Activated T-helper 17 cell treated with anti-CD3 and anti-CD28 coated beads, Interleukin-2, amount 50 U/mL, for 72 hours (primary cell): ENCODE measurements around the gene TCF7L1. TPM values are rescaled to one million over a fixed set of nuclear protein-coding genes. Genes with fewer than 3 reads are reported as not detected.
A peak's percentile ranks its signal among the peaks of the same experiment; 100 is the strongest.

Source experiments
- ATAC-seq: fragments of 150-1000 bp; cut with Tn5 transposase; replicated peaks from 2 replicates; pipeline ENCODE4 v1.10.0; 2021; ENCODE audit warnings: mild to moderate bottlenecking, moderate library complexity
- H3K27ac Mint-ChIP-seq: one replicate; pipeline ENCODE4 v1.8.0; 2022; ENCODE audit warnings: mixed read lengths
- H3K27me3 Mint-ChIP-seq: one replicate; pipeline ENCODE4 v1.8.0; 2022; ENCODE audit warnings: mixed read lengths
- H3K36me3 Mint-ChIP-seq: one replicate; pipeline ENCODE4 v1.8.0; 2022; ENCODE audit warnings: low read depth, mild to moderate bottlenecking, mixed read lengths
- H3K4me1 Mint-ChIP-seq: one replicate; pipeline ENCODE4 v1.8.0; 2022; ENCODE audit warnings: mixed read lengths
- H3K4me3 Mint-ChIP-seq: one replicate; pipeline ENCODE4 v1.8.0; 2022; ENCODE audit warnings: mild to moderate bottlenecking, mixed read lengths
- H3K9me3 Mint-ChIP-seq: one replicate; pipeline ENCODE4 v1.8.0; 2022; ENCODE audit warnings: mixed read lengths
- total RNA-seq, 2 donors: library from RNA; stranded (reverse); gene quantifications; one replicate each; pipeline ENCODE4 v1.2.3, GENCODE V29; 2022

TCF7L1 gene
- total RNA-seq, 2 donors from 2014 or later, result not detected

DNA sequence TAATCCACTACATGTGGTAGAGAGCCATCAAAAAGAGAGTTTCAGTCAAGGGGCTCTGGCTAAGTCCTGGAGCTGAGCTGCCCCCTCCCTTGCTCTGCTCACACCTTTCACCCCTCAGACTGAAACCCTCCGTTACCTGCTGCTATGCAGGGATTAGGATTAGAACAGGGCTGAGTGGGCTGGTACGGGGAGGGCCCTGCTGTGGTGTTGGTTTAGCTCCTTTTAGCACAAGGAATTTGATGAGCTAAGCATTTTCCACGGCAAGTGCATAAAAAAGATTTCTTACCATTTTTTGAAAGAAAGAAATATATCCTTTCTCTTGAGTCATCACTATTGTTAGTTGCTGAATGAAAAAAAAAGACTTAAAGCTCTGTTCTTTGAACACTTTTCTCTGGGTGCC, 46.3 kb downstream of the TCF7L1 start:
- no peak overlapping the region for H3K4me3 Mint-ChIP-seq
- H3K9me3 Mint-ChIP-seq, result no peaks in the 10 kb centered on the region
- ATAC-seq, result no peak
- no peaks in the 10 kb centered on the region for H3K36me3 Mint-ChIP-seq
- H3K27me3 Mint-ChIP-seq, result peaks cover 9% of the 10 kb centered on the region
- no peak overlapping the region for H3K27ac Mint-ChIP-seq
- H3K4me1 Mint-ChIP-seq, result no peaks in the 10 kb centered on the region

DNA sequence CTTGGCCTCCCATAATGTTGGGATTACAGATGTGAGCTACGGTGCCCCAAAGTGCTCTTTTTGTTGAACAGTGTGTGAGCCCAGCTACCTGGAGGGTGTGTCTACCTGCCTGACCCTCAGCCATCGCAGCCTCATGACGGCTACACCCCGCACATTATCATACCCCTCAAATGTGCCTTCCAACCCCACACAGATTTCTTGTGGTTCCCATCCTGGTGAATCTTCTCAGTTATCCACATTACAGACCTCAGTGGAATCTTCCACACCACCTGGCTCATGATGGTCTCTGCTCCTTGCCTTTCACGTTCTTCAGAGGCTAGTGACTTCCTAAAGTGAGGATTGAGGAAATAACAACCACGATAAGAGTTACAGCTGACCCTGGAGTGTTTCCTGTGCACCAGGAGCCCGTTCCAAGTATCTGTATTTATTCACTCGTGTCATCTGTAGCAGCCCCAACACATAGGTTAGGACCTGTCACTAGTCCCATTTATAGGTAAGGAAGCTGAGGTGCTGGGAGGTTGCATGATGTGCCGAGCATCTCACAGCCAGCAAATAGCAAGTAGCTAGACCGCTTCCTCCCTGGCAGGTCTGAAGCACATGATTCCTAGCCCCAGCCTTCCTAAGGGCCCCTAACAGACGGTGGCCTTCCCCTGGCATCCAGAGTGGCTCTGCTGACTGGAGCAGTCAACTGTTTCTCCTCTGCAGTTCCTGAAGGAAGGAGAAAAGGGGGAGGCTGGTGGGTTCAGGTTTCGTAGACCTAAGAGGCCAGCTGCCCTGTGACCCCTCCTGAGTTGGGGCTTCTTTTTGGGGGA, 47.3 kb downstream of the TCF7L1 start:
- no peak overlapping the region for H3K4me3 Mint-ChIP-seq
- H3K27me3 Mint-ChIP-seq, result peaks cover 9% of the 10 kb centered on the region
- no peaks in the 10 kb centered on the region for H3K4me1 Mint-ChIP-seq
- no peaks in the 10 kb centered on the region for H3K9me3 Mint-ChIP-seq
- no peak for ATAC-seq
- H3K27ac Mint-ChIP-seq, result peak overlapping the region; percentile 31
- no peaks in the 10 kb centered on the region for H3K36me3 Mint-ChIP-seq

- Mint-ChIP-seq H3K4me1 (no peaks in the 10 kb centered on the region), H3K27ac (peak overlapping the region; percentile 31), H3K27me3 (peaks cover 4% of the 10 kb centered on the region), H3K9me3 (no peaks in the 10 kb centered on the region), H3K36me3 (no peaks in the 10 kb centered on the region), H3K4me3 (no peak overlapping the region)
- no peak for ATAC-seq
Measured at GRCh38 chr2:85181134-85181631, 48.0 kb downstream of the TCF7L1 start.

- Mint-ChIP-seq H3K27ac (no peak overlapping the region), H3K9me3 (no peaks in the 10 kb centered on the region), H3K36me3 (no peaks in the 10 kb centered on the region), H3K4me3 (no peak overlapping the region), H3K4me1 (no peaks in the 10 kb centered on the region), H3K27me3 (peaks cover 6% of the 10 kb centered on the region)
- no peak for ATAC-seq
Measured at GRCh38 chr2:85181844-85182456, 48.8 kb downstream of the TCF7L1 start.

GRCh38 chr2:85183076-85183475, 49.9 kb downstream of the TCF7L1 start:
- Mint-ChIP-seq H3K4me1 (no peaks in the 10 kb centered on the region), H3K27me3 (peaks cover 17% of the 10 kb centered on the region), H3K27ac (no peak overlapping the region), H3K9me3 (no peaks in the 10 kb centered on the region), H3K4me3 (no peak overlapping the region), H3K36me3 (no peaks in the 10 kb centered on the region)
- no peak for ATAC-seq

- H3K4me1 Mint-ChIP-seq, result no peaks in the 10 kb centered on the region
Measured at GRCh38 chr2:85183479-85183878, 50.3 kb downstream of the TCF7L1 start.

GRCh38 chr2:85184231-85184630, 51.0 kb downstream of the TCF7L1 start:
- no peak for ATAC-seq

More at GRCh38 chr2:85183479-85183878, 50.3 kb downstream of the TCF7L1 start:
- Mint-ChIP-seq H3K9me3 (no peaks in the 10 kb centered on the region), H3K27ac (no peak overlapping the region), H3K27me3 (peaks cover 17% of the 10 kb centered on the region), H3K4me3 (no peak overlapping the region), H3K36me3 (no peaks in the 10 kb centered on the region)
- no peak for ATAC-seq

GRCh38 chr2:85184990-85185389, 51.8 kb downstream of the TCF7L1 start:
- H3K4me1 Mint-ChIP-seq, result no peaks in the 10 kb centered on the region
- no peak overlapping the region for H3K27ac Mint-ChIP-seq
- peaks cover 19% of the 10 kb centered on the region for H3K27me3 Mint-ChIP-seq
- H3K4me3 Mint-ChIP-seq, result no peak overlapping the region
- no peak for ATAC-seq
- H3K9me3 Mint-ChIP-seq, result no peaks in the 10 kb centered on the region
- no peaks in the 10 kb centered on the region for H3K36me3 Mint-ChIP-seq

More at GRCh38 chr2:85184231-85184630, 51.0 kb downstream of the TCF7L1 start:
- H3K27ac Mint-ChIP-seq, result no peak overlapping the region
- no peaks in the 10 kb centered on the region for H3K4me1 Mint-ChIP-seq
- no peak overlapping the region for H3K4me3 Mint-ChIP-seq
- H3K36me3 Mint-ChIP-seq, result no peaks in the 10 kb centered on the region
- peaks cover 17% of the 10 kb centered on the region for H3K27me3 Mint-ChIP-seq
- H3K9me3 Mint-ChIP-seq, result no peaks in the 10 kb centered on the region

DNA sequence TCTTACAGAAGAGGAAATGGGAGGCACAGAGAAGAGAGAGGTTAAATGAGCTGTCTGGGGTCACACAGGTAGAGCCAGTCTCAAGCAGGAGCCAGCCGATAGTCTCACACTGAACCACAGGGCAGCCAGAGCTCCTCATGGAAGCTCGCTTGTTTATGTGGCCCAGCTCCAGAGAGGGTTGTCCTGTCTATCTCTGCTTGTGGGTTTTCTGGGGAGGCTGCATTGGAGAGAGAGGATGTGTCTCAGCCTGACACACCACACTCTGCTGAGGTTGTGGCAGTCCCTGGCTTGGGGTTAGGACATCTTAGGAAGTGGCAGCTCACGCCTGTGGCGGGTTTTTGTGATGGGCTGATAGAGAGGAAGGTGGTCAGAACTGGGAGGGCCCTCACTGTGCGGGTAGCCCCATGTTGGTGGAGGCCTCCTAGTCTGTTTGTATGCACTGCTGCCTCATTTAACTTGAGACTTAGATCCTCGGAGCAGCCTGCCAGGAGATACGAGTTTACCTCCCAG, 52.3 kb downstream of the TCF7L1 start:
- peaks cover 23% of the 10 kb centered on the region for H3K27me3 Mint-ChIP-seq
- H3K4me1 Mint-ChIP-seq, result no peaks in the 10 kb centered on the region
- H3K36me3 Mint-ChIP-seq, result no peaks in the 10 kb centered on the region
- H3K4me3 Mint-ChIP-seq, result no peak overlapping the region
- no peaks in the 10 kb centered on the region for H3K9me3 Mint-ChIP-seq
- H3K27ac Mint-ChIP-seq, result no peak overlapping the region
- ATAC-seq, result no peak

DNA sequence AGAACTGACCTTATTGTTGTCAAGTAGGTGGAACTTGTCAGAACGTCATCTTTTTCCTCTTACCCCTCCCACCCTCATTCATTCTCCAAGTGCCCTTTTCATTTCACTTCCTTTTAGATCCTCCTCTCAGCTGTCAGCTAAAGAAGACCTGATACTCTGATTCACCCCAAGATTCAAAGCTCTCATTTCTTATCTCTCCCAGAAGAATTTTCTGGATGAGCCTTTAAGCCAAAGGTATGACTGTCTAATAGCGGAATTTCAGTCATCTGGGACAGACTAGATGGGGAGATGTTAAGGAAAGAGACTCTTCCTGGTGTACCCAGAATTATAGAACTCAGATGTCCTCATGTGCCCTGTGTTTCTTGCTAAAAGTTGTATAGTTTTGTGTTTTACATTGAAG, 53.9 kb downstream of the TCF7L1 start:
- no peaks in the 10 kb centered on the region for H3K4me1 Mint-ChIP-seq
- H3K27me3 Mint-ChIP-seq, result peaks cover 23% of the 10 kb centered on the region
- ATAC-seq, result no peak
- H3K4me3 Mint-ChIP-seq, result no peak overlapping the region
- no peaks in the 10 kb centered on the region for H3K9me3 Mint-ChIP-seq
- no peaks in the 10 kb centered on the region for H3K36me3 Mint-ChIP-seq
- H3K27ac Mint-ChIP-seq, result no peak overlapping the region

GRCh38 chr2:85188852-85189251, 55.7 kb downstream of the TCF7L1 start:
- H3K4me1 Mint-ChIP-seq, result no peaks in the 10 kb centered on the region
- H3K27ac Mint-ChIP-seq, result no peak overlapping the region
- H3K4me3 Mint-ChIP-seq, result no peak overlapping the region
- no peaks in the 10 kb centered on the region for H3K36me3 Mint-ChIP-seq
- ATAC-seq, result no peak
- no peaks in the 10 kb centered on the region for H3K9me3 Mint-ChIP-seq
- H3K27me3 Mint-ChIP-seq, result peaks cover 26% of the 10 kb centered on the region

- Mint-ChIP-seq H3K4me1 (no peaks in the 10 kb centered on the region), H3K9me3 (no peaks in the 10 kb centered on the region), H3K27me3 (peaks cover 26% of the 10 kb centered on the region), H3K36me3 (no peaks in the 10 kb centered on the region), H3K4me3 (no peak overlapping the region), H3K27ac (no peak overlapping the region)
- no peak for ATAC-seq
Measured at GRCh38 chr2:85189606-85190270, 56.5 kb downstream of the TCF7L1 start.

- no peak overlapping the region for H3K27ac Mint-ChIP-seq
- peaks cover 26% of the 10 kb centered on the region for H3K27me3 Mint-ChIP-seq
- no peaks in the 10 kb centered on the region for H3K36me3 Mint-ChIP-seq
- ATAC-seq, result no peak
- no peaks in the 10 kb centered on the region for H3K4me1 Mint-ChIP-seq
- no peak overlapping the region for H3K4me3 Mint-ChIP-seq
- no peaks in the 10 kb centered on the region for H3K9me3 Mint-ChIP-seq
Measured at GRCh38 chr2:85191157-85191556, 58.0 kb downstream of the TCF7L1 start.

DNA sequence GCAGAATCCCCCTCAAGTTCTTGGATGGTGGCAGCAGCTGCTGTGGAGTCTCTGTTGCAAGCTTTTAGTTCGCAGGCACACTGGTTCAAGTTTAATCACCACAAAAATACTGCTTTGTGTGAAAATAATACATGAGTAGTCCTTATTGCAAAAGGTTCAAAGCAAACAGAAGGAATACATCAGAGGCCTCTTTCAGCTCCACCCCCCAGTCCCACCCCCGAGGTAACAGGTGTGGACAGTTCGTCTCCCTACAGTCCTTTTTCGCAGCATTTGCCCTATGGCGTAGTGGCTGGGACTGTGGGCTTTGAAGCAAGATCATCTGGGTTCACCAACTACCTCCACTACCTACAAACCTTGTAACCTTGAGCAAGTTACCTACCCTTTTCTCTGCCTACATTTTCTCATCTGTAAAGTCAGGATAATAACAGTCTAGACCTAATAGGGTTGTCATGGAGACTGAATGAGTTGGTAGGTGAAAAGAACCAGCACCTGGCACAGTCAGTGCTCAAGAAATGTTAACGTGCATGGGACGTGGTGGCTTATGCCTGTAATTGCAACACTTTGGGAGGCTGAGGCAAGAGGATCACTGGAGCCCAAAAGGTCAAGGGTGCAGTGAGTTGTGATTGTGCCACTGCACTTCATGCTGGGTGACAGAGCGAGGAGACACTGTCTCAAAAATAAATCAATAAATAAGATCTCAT, 61.7 kb downstream of the TCF7L1 start:
- H3K4me3 Mint-ChIP-seq, result no peak overlapping the region
- H3K27ac Mint-ChIP-seq, result no peak overlapping the region
- peaks cover 16% of the 10 kb centered on the region for H3K27me3 Mint-ChIP-seq
- no peak for ATAC-seq
- no peaks in the 10 kb centered on the region for H3K4me1 Mint-ChIP-seq
- no peaks in the 10 kb centered on the region for H3K9me3 Mint-ChIP-seq
- H3K36me3 Mint-ChIP-seq, result no peaks in the 10 kb centered on the region
